AML-193 (cell line): ENCODE measurements around the gene BBLN.
"Not testable (repeated sequence)": the region's sequence is repeated elsewhere in the genome, so short reads cannot be mapped to it uniquely, and the experiment has no call there.

ENCODE experiments used
- DNase-seq, 2 experiments: peaks; one replicate each; lab custom pipeline; 2025; lab: John Stamatoyannopoulos, UW

Gene BBLN

GRCh38 chr9:128159784-128160602 lies at the start of gene BBLN:
BBLN (plus strand) TSS chr9:128160265; CDS start chr9:128160408, 143 bp downstream.
- DNase-seq, result peak; percentile 64 to 66

- not testable (repeated sequence) for DNase-seq
These were observed 48.3 kb upstream of the BBLN start for GRCh38 chr9:128111726-128112125.

- no peak for DNase-seq
These were observed 46.3 kb upstream of the BBLN start for GRCh38 chr9:128113526-128114325.

GRCh38 chr9:128114326-128115186 lies 45.5 kb upstream of the BBLN start:
- DNase-seq, result no peak

- DNase-seq, result no peak
These were observed 44.6 kb upstream of the BBLN start for GRCh38 chr9:128115187-128116103.

GRCh38 chr9:128116104-128117083 lies 43.7 kb upstream of the BBLN start:
- DNase-seq, result no peak

- peak; percentile 81 for DNase-seq
These were observed 42.2 kb upstream of the BBLN start for GRCh38 chr9:128117613-128118471.

GRCh38 chr9:128118472-128118857 lies 41.6 kb upstream of the BBLN start:
- no peak for DNase-seq

GRCh38 chr9:128118971-128119665 lies 40.9 kb upstream of the BBLN start:
- no peak for DNase-seq

- no peak for DNase-seq
These were observed 39.9 kb upstream of the BBLN start for GRCh38 chr9:128120061-128120740.

- DNase-seq, result no peak
These were observed 39.2 kb upstream of the BBLN start for GRCh38 chr9:128120741-128121465.

- DNase-seq, result no peak
These were observed 38.6 kb upstream of the BBLN start for GRCh38 chr9:128121466-128121810.

- no peak for DNase-seq
These were observed 37.9 kb upstream of the BBLN start for GRCh38 chr9:128121924-128122808.

GRCh38 chr9:128122809-128123175 lies 37.3 kb upstream of the BBLN start:
- no peak for DNase-seq

- no peak for DNase-seq
These were observed 36.5 kb upstream of the BBLN start for GRCh38 chr9:128123451-128124080.

- DNase-seq, result no peak
These were observed 35.6 kb upstream of the BBLN start for GRCh38 chr9:128124451-128124850.
